IPS-15b (cell line): ENCODE results near the gene CCDC81.
A peak's percentile ranks its signal among the peaks of the same experiment; 100 is the strongest.

Source experiments
- H3K27me3 ChIP-seq: one replicate; pipeline ENCODE4 v1.6.1; 2013; ENCODE audit warnings: low read length; ENCODE audit not compliant: control insufficient read depth, insufficient read depth
- H3K36me3 ChIP-seq: one replicate; pipeline ENCODE4 v1.6.1; 2013; ENCODE audit warnings: low read length; ENCODE audit not compliant: control insufficient read depth, insufficient read depth
- H3K4me1 ChIP-seq: one replicate; pipeline ENCODE4 v1.6.1; 2013; ENCODE audit warnings: mild to moderate bottlenecking, low read length; ENCODE audit not compliant: control insufficient read depth, insufficient read depth
- H3K4me3 ChIP-seq: one replicate; pipeline ENCODE4 v1.5.1; 2013; ENCODE audit warnings: low read depth, low read length
- H3K9ac ChIP-seq: one replicate; pipeline ENCODE4 v1.6.1; 2013; ENCODE audit warnings: low read depth, mild to moderate bottlenecking, low read length
- H3K9me3 ChIP-seq: one replicate; pipeline ENCODE4 v1.6.1; 2013; ENCODE audit warnings: mild to moderate bottlenecking, low read length; ENCODE audit not compliant: control insufficient read depth, insufficient read depth

CCDC81 gene

DNA sequence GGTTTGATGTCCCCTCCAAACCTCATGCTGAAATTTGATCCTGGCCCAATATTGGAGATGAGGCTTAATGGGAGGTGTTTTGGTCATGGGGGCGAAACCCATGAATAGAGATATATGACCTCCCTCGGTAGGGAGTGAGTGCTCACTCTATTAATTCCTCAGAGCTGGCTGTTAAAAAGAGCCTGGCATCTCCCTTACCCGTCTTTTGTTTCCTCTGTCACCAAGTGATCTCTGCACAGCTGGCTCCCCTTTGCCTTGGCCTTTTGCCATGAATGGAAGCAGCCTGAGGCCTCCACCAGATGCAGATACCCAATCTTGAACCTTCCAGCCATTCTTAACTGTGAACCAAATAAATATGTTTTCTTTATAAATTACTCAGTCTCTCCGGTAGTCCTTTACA lies 4.5 kb upstream of the CCDC81 start:
- Histone ChIP-seq H3K9me3 (no peaks in the 10 kb centered on the region), H3K9ac (no peak overlapping the region), H3K4me1 (no peaks in the 10 kb centered on the region), H3K27me3 (peaks cover 7% of the 10 kb centered on the region), H3K4me3 (no peak overlapping the region), H3K36me3 (no peaks in the 10 kb centered on the region)

DNA sequence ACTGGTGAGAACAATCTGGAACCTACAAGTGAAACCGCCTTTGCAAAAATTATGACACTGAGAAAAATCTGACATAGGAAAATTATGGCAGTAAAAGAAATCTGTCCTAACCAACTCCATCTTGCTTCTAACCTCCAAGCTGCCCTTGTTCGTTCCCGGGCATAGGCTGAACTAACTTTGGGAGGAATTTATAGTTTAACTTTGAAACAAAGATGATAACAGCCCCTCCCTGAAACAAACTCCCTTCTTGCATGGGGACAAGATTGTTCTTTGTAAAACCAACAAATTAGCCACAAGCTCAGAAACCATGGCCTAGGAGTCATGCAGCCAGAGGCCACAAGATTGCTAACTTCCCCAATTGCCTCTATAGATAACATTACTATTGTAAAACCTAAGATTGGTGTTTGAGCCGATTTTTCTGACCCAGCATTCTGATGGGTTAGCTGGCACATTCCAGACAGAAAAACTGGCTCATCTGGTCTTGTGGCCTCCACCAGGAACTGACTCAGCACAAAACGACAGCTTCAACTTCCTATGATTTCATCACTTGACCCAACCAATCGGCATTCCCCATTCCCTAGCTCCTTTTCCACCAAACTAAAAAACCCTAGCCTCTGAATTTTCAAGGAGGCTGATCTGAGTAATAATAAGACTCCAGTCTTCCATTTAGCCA lies 3.6 kb upstream of the CCDC81 start:
- Histone ChIP-seq H3K27me3 (peaks cover 10% of the 10 kb centered on the region), H3K9me3 (no peaks in the 10 kb centered on the region), H3K4me1 (no peaks in the 10 kb centered on the region), H3K36me3 (no peaks in the 10 kb centered on the region), H3K9ac (no peak overlapping the region), H3K4me3 (no peak overlapping the region)

DNA sequence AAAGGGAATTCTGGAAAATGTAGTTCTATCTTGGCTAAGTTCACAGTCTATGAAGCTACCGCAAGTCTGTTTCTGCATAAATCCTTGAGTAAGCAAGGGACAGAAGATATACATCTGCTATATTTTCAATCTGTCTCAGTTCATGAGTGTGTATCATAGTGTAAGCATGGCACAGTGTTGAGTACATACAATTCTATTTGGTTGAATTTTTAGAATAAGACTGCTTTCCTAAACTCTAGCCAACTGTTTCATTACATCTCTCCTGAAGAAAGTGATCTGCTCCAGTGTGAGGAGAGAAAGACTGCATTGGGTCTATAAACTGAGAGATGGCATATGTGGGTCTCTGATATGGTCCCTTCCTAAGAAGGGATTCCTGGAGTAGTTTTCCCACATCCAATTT lies 2.6 kb upstream of the CCDC81 start:
- Histone ChIP-seq H3K4me1 (no peaks in the 10 kb centered on the region), H3K36me3 (no peaks in the 10 kb centered on the region), H3K9ac (no peak overlapping the region), H3K9me3 (no peaks in the 10 kb centered on the region), H3K4me3 (no peak overlapping the region), H3K27me3 (peaks cover 10% of the 10 kb centered on the region)

DNA sequence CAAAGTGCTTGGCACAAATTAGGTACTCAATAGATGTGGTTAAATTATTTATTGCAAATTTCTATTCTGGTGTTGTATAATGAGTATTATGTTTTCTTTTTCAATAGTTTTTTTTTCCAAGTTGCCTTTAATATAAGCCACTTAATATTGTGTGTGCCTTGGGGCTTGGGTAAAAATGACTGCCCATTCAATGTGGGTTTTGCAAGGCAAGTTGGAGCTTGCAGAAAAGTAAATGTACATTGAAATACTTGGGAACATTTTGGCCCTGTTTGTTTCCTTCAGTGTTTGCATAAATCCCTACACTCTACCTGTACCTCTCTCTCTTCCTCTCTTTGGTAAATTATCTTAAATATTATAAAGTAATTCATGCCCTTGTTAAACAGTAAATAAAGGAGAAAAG lies 2.1 kb upstream of the CCDC81 start:
- Histone ChIP-seq H3K4me3 (no peak overlapping the region), H3K36me3 (no peaks in the 10 kb centered on the region), H3K9ac (no peak overlapping the region), H3K4me1 (no peaks in the 10 kb centered on the region), H3K27me3 (peaks cover 10% of the 10 kb centered on the region), H3K9me3 (no peaks in the 10 kb centered on the region)

DNA sequence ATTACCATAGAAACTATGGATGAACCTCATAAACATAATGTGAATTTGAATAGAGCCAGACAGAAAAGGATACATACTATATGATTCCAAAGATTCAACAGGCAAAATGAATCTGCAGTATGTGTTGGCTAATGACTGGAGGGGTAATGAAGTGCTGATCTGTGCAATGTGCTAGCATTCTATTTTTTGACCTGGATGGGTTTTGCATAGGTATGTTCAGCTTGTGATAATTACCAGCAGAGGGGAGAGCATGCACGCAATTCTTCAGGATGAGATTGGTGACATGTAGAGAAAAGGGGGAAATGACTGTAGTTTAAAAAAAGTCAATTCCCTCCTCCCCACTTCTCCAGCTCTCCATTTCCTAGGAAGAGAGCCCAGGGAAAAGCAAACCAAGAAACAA lies 618 bp upstream of the CCDC81 start:
- peaks cover 10% of the 10 kb centered on the region for H3K27me3 ChIP-seq
- no peaks in the 10 kb centered on the region for H3K36me3 ChIP-seq
- no peak overlapping the region for H3K9ac ChIP-seq
- H3K4me1 ChIP-seq, result no peaks in the 10 kb centered on the region
- peak overlapping the region; percentile 48 for H3K4me3 ChIP-seq
- H3K9me3 ChIP-seq, result no peaks in the 10 kb centered on the region

DNA sequence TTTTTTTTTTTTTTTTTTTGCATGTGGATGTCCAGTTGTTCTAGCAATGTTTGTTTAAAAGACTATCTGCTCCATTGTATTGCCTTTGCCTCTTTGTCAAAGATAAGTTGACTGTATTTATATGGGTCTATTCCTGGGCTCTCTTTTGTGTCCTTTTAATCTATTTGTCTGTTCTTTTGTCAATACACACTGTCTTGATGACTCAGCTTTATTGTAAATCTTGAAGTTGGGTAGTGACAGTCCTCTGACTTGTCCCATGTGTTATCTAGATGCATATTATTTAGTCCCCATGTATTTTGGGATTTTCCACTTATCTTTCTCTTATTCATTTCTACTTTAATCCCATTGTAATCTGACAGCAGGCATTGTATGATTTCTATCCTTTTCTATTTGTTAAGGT lies 3.3 kb downstream of the CCDC81 start:
- Histone ChIP-seq H3K9ac (no peak overlapping the region), H3K27me3 (peaks cover 10% of the 10 kb centered on the region), H3K4me3 (no peak overlapping the region), H3K9me3 (no peaks in the 10 kb centered on the region), H3K36me3 (no peaks in the 10 kb centered on the region), H3K4me1 (no peaks in the 10 kb centered on the region)

DNA sequence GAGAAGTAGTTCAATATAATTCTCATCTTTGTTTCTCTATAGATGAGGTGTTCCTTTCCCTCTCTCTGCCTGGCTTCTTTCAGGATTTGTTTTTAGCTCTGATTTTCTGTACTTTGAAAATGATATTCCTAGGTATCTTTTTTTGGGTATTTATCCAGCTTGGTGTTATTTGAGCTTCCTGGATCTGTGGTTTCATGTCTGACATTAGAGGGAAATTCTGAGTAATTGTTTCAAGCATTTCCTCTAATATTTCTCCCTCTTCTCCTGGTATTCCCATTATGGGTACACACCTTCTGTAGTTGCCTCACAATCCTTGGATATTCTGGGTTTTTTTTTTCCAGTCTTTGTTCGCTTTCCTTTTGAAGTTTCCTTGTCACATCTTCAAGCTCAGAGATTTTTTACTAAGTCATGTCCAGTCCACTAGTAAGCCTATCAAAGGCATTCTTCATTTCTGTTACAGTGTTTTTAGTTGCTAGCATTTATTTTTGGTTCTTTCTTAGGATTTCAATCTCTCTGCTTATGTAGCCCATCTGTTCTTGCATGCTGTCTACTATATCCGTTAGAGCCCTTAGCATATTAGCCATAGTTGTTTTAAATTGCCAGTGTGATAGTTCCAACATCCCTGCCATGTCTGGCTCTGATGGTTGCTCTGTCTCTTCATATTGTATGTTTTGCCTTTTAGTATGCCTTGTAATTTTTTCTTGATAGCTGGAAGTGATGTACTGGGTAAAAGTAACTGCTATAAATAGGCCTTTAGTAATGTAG lies 5.8 kb downstream of the CCDC81 start:
- Histone ChIP-seq H3K27me3 (peaks cover under 1% of the 10 kb centered on the region), H3K4me1 (no peaks in the 10 kb centered on the region), H3K36me3 (no peaks in the 10 kb centered on the region), H3K9me3 (no peaks in the 10 kb centered on the region), H3K9ac (no peak overlapping the region), H3K4me3 (no peak overlapping the region)

DNA sequence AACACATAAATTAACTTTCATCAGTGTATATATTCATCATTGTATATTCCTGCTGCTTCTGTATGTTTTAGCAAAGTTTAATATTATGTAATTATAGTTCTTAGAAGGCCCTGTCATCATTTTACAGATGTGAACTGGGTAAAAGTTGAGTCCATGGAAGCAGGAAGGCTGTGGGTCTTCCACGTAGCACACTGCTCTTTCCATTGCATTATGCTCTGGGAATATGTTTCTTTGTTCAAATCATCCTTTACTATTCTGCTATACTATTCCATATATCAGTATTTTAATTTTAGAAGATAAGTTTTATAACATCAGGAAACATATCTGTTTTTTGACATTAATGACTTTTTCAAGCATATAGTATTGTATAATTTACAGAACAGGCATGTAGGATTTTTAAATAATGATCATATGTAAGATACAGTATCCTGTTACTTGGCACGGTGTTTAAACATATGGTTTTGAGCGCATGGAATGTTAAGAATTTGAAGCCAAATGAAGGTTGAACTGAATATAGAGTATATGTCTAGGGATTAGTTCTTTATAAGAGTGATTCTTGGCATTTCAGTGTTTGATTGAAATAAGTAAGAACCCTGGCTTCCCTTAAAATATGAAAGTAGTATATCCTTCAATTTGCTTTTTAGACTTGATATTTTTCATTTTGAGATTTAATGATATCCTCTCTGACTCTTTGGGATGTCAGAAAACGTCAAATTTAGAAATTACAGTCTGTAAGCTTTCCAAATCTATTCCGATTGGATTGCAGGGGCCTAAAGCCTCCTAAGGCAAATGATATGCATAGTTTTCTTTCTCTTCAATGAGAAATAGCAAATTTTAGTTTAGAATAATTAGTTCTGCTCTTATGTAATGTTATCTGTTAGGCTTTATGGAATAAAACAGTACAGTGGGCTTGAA lies 8.6 kb downstream of the CCDC81 start:
- Histone ChIP-seq H3K4me1 (peaks cover 2% of the 10 kb centered on the region), H3K9me3 (no peaks in the 10 kb centered on the region), H3K4me3 (no peak overlapping the region), H3K27me3 (no peaks in the 10 kb centered on the region), H3K36me3 (no peaks in the 10 kb centered on the region), H3K9ac (no peak overlapping the region)

DNA sequence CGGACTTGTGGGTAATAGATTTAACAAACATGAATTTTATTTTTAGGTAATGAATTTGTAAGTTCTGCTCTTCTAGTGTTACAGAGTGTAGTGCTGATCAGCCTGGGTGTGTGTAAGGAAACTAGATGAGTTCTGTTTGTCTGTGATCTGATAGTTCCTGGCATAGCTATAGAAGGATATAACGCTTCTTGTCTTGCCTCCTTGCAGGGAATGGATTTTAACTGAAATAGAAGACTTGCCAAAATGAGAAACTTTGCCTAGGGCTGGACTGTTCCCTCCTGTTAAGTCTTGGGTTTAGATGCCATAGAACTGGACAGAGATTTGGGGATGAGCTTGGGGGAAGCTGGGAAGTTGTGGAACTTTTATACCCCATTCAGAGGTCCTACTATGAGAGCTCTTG lies 11.6 kb downstream of the CCDC81 start:
- H3K36me3 ChIP-seq, result no peaks in the 10 kb centered on the region
- H3K4me3 ChIP-seq, result no peak overlapping the region
- H3K4me1 ChIP-seq, result peaks cover 2% of the 10 kb centered on the region
- H3K9me3 ChIP-seq, result no peaks in the 10 kb centered on the region
- H3K27me3 ChIP-seq, result no peaks in the 10 kb centered on the region
- H3K9ac ChIP-seq, result no peak overlapping the region

DNA sequence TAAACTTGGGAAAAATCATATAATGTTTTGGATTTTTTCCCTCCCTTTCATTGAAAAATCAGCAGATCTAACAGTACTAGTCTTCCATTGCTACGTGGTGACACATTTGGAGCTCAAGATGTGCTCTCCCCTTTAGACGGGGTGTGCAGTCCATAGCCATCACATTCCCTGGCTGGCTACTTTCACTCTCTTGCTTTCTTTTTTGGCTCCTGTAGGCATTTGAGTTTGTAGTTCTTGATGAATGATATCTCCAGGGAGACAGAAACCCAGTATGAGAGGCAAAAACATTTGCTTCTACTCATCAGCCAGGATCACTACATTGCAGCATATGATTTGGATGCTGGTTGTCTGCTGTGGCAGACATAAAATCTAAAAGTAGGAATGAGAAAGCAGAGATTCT lies 12.1 kb downstream of the CCDC81 start:
- no peaks in the 10 kb centered on the region for H3K9me3 ChIP-seq
- H3K4me3 ChIP-seq, result no peak overlapping the region
- H3K9ac ChIP-seq, result no peak overlapping the region
- no peaks in the 10 kb centered on the region for H3K27me3 ChIP-seq
- no peaks in the 10 kb centered on the region for H3K36me3 ChIP-seq
- peaks cover 2% of the 10 kb centered on the region for H3K4me1 ChIP-seq

DNA sequence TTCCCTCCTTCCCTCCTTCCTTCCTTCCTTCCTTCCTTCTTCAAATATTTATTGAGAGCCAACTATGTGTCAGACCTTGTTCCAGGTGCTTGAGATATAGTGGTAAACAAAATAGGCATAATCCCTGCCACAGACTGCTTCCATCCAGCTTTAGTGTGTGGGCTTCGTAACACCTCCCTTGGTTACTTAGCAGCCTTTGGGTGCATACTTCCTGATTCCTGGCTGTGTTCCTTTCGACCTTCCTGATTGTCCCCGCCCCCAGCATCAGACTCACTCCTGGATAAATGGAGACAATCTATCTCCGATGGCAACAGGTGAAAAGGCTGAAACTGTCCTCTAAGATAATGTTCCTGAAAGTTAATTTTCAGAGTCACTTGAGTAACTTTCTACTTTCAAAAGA lies 13.5 kb downstream of the CCDC81 start:
- no peaks in the 10 kb centered on the region for H3K9me3 ChIP-seq
- H3K9ac ChIP-seq, result no peak overlapping the region
- H3K36me3 ChIP-seq, result no peaks in the 10 kb centered on the region
- H3K27me3 ChIP-seq, result no peaks in the 10 kb centered on the region
- H3K4me3 ChIP-seq, result no peak overlapping the region
- peaks cover 2% of the 10 kb centered on the region for H3K4me1 ChIP-seq
